GM19463 (cell line): Measurements from ENCODE around the gene ATP2A3.

ENCODE experiments used
- ATAC-seq: cut with Tn5 transposase; IDR thresholded peaks from one replicate; pipeline ENCODE4 v1.9.1; 2021; ENCODE audit warnings: mild to moderate bottlenecking, moderate library complexity; ENCODE audit not compliant: unreplicated experiment

The ATP2A3 gene

DNA sequence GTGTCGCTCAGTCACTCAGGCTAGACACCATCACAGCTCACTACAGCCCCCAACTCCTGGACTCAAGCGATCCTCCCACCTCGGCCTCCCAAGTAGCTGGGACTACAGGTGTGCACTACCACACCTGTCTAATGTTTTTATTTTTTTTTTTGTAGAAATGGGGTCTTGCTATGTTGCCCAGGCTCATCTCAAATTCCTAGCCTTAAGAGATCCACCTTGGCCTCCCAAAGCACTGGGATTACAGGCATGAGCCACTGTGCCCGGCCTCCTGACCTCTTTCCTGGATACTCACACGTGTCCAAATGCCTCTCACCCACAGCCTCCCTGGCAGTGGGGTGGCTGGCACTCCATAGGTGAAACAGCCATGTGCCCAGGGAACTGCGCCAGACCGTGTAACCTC lies 88.9 kb downstream of the ATP2A3 start:
- ATAC-seq, result no peak
